ENCODE data around the gene ARHGEF18. TPM values are rescaled to one million over a fixed set of nuclear protein-coding genes. Genes with fewer than 3 reads are reported as not detected.

The ARHGEF18 gene
- total and polyA plus RNA-seq, 2 of the 13 experiments (the other 11 are each of a cell fraction or from before 2014, with no cell fraction given), result 4.2 to 17.5 TPM

DNA sequence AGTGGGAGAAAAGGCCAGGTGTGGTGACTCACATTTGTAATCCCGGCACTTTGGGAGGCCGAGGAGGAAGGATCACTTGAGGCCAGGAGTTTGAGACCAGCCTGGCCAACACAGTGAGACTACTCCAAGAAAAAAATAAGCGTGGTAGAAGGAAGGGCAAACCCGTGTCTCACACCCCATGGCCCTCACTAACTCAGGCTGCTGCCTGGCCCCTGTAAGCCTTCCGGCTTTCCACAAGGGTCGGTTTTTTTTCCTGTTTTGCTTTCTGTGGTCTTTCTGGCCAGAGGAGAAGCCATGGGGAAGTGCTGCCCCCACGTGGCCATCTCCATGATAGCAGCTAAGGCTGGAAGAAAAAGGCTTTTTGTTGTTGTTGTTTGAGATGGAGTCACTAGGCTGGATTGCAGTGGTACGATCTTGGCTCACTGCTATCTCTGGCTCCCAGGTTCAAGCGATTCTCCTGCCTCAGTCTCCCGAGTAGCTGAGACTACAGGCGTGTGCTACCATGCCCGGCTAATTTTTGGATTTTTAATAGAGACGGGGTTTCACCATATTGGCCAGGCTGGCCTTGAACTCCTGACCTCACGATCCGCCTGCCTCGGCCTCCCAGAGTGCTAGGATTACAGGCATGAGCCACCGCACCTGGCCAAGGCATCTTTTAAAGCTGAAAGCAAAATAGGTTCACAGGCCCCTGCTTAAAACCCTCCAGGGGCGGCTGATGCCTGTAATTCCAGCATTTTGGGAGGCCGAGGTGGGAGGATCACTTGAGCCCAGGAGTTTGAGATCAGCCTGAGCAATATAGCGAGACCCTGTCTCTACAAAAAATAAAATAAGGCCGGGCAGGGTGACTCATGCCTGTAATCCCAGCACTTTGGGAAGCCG, 7.5 kb upstream of the ARHGEF18 start:
- in situ Hi-C loops (cut with HindIII; ENCODE audit: extremely low pct_ligation_motif_present, low pct_unique_long_range_greater_than_20kb), result loop anchor here (5.0 to 10.0 kb wide), 2 partner anchors 194 to 236 kb away; no protein-coding TSS in a partner anchor
- peak overlapping the region; percentile 48 for H3K4me2 ChIP-seq (ENCODE audit: low read depth, low read length)
- H4K20me1 ChIP-seq (ENCODE audit: insufficient read depth, low read length), result no peaks in the 10 kb centered on the region
- H3K4me3 ChIP-seq (replicated peaks in 1 of 3; ENCODE audit: insufficient read depth in 1 of 3, low read depth in 2 of 3, low read length in 3 of 3), result peak overlapping the region in 1 of 3 experiments; percentile 32; a peak in 1 of 6 replicates
- ATAC-seq (peak; percentile 83), FAIRE-seq (peak; percentile 90), DNase-seq (ENCODE audit: low spot score) (peak; percentile 73)
- CTCF ChIA-PET (ENCODE audit: low intra/inter-chr PET ratio, low total read pairs), result interaction anchor here (1.1 to 4.1 kb wide), 5 partner anchors 40 to 239 kb away, joined by 3 to 32 read pairs (median 4); no protein-coding TSS in a partner anchor
- H3K9ac ChIP-seq (ENCODE audit: insufficient read depth, low read depth, low read length), result no peak overlapping the region
- POLR2A ChIA-PET, result no interaction called here
- peak overlapping the region; percentile 58 for H2AFZ ChIP-seq (ENCODE audit: low read length)
- H3K27ac ChIP-seq (ENCODE audit: extremely low read length, insufficient read depth, low read length), result no peak overlapping the region
- peaks cover under 1 to 9% of the 10 kb centered on the region in 2 experiments; a peak in 3 of 5 replicates for H3K27me3 ChIP-seq (ENCODE audit: control insufficient read depth in 1 of 2, insufficient read depth in 2 of 2, low read length in 2 of 2)
- intact Hi-C loops (cut with micrococcal nuclease; ENCODE audit: unreplicated experiment), result loop anchor here (1.0 to 5.0 kb wide), 3 partner anchors 144 to 239 kb away; no protein-coding TSS in a partner anchor
- no peaks in the 10 kb centered on the region for H3K79me2 ChIP-seq (ENCODE audit: insufficient read depth, low read length)
- WGBS (ENCODE audit: low lambda C conversion rate), result 15% methylated on average over 21 of the region's 22 CpGs
- no peaks in the 10 kb centered on the region for H3K9me3 ChIP-seq (ENCODE audit: low read length)
- no peaks in the 10 kb centered on the region for H3K36me3 ChIP-seq (replicated peaks in 1 of 2; ENCODE audit: control insufficient read depth in 1 of 2, insufficient read depth in 2 of 2, low read length in 2 of 2)
- H3K4me1 ChIP-seq (ENCODE audit: insufficient read depth, low read length), result peaks cover 35% of the 10 kb centered on the region
- BruUV-seq (replicated peaks), result no TSS peak
- TF ChIP-seq KDM3A (CRISPR knock-in tag; IDR thresholded peaks at IDR 0.05; ENCODE audit: low read depth) (0 out of 2 replicates have a peak, but pooled peaks have one; percentile 48), RXRB (CRISPR knock-in tag; IDR thresholded peaks at IDR 0.05; ENCODE audit: borderline replicate concordance) (peak; percentile 42; the same call in 1 of the 2 replicates), CEBPG (CRISPR knock-in tag; IDR thresholded peaks at IDR 0.05) (0 out of 2 replicates have a peak, but pooled peaks have one; percentile 15), CBFB (CRISPR knock-in tag; IDR thresholded peaks at IDR 0.05) (peak; percentile 27; the same call in 1 of the 2 replicates), NFKB2 (CRISPR knock-in tag; IDR thresholded peaks at IDR 0.05; ENCODE audit: borderline replicate concordance) (0 out of 2 replicates have a peak, but pooled peaks have one; percentile 45), ELF3 (CRISPR knock-in tag; IDR thresholded peaks at IDR 0.05) (peak; percentile 45; the same call in 1 of the 2 replicates), ZMYM3 (CRISPR knock-in tag; IDR thresholded peaks at IDR 0.05) (peak; percentile 71), BRCA1 (CRISPR knock-in tag; IDR thresholded peaks at IDR 0.05) (0 out of 2 replicates have a peak, but pooled peaks have one; percentile 39)
- TF ChIP-seq, protein P1, sequence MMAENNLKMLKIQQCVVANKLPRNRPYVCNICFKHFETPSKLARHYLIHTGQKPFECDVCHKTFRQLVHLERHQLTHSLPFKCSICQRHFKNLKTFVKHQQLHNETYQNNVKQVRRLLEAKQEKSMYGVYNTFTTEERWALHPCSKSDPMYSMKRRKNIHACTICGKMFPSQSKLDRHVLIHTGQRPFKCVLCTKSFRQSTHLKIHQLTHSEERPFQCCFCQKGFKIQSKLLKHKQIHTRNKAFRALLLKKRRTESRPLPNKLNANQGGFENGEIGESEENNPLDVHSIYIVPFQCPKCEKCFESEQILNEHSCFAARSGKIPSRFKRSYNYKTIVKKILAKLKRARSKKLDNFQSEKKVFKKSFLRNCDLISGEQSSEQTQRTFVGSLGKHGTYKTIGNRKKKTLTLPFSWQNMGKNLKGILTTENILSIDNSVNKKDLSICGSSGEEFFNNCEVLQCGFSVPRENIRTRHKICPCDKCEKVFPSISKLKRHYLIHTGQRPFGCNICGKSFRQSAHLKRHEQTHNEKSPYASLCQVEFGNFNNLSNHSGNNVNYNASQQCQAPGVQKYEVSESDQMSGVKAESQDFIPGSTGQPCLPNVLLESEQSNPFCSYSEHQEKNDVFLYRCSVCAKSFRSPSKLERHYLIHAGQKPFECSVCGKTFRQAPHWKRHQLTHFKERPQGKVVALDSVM (CRISPR knock-in tag; IDR thresholded peaks at IDR 0.05), result peak; percentile 97
- TF ChIP-seq, protein P2, sequence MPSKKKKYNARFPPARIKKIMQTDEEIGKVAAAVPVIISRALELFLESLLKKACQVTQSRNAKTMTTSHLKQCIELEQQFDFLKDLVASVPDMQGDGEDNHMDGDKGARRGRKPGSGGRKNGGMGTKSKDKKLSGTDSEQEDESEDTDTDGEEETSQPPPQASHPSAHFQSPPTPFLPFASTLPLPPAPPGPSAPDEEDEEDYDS (CRISPR knock-in tag; IDR thresholded peaks at IDR 0.05), result 0 out of 2 replicates have a peak, but pooled peaks have one; percentile 16
- TF ChIP-seq, protein P3, sequence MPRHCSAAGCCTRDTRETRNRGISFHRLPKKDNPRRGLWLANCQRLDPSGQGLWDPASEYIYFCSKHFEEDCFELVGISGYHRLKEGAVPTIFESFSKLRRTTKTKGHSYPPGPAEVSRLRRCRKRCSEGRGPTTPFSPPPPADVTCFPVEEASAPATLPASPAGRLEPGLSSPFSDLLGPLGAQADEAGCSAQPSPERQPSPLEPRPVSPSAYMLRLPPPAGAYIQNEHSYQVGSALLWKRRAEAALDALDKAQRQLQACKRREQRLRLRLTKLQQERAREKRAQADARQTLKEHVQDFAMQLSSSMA (CRISPR knock-in tag; IDR thresholded peaks at IDR 0.05), result no peak
- TF ChIP-seq, protein P4, sequence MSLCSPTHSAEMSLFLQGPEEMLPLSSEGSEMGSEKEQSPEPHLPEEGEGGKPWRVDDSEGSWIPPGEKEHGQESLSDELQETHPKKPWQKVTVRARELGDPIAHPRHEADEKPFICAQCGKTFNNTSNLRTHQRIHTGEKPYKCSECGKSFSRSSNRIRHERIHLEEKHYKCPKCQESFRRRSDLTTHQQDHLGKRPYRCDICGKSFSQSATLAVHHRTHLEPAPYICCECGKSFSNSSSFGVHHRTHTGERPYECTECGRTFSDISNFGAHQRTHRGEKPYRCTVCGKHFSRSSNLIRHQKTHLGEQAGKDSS (CRISPR knock-in tag; IDR thresholded peaks at IDR 0.05; ENCODE audit: borderline replicate concordance, low read depth), result no peak
- TF ChIP-seq, protein P5, sequence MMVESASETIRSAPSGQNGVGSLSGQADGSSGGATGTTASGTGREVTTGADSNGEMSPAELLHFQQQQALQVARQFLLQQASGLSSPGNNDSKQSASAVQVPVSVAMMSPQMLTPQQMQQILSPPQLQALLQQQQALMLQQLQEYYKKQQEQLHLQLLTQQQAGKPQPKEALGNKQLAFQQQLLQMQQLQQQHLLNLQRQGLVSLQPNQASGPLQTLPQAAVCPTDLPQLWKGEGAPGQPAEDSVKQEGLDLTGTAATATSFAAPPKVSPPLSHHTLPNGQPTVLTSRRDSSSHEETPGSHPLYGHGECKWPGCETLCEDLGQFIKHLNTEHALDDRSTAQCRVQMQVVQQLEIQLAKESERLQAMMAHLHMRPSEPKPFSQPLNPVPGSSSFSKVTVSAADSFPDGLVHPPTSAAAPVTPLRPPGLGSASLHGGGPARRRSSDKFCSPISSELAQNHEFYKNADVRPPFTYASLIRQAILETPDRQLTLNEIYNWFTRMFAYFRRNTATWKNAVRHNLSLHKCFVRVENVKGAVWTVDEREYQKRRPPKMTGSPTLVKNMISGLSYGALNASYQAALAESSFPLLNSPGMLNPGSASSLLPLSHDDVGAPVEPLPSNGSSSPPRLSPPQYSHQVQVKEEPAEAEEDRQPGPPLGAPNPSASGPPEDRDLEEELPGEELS (CRISPR knock-in tag; IDR thresholded peaks at IDR 0.05), result peak; percentile 45; the same call in 1 of the 2 replicates
- TF ChIP-seq, protein P6, sequence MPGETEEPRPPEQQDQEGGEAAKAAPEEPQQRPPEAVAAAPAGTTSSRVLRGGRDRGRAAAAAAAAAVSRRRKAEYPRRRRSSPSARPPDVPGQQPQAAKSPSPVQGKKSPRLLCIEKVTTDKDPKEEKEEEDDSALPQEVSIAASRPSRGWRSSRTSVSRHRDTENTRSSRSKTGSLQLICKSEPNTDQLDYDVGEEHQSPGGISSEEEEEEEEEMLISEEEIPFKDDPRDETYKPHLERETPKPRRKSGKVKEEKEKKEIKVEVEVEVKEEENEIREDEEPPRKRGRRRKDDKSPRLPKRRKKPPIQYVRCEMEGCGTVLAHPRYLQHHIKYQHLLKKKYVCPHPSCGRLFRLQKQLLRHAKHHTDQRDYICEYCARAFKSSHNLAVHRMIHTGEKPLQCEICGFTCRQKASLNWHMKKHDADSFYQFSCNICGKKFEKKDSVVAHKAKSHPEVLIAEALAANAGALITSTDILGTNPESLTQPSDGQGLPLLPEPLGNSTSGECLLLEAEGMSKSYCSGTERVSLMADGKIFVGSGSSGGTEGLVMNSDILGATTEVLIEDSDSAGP (CRISPR knock-in tag; IDR thresholded peaks at IDR 0.05; ENCODE audit: borderline replicate concordance), result peak; percentile 39; the same call in 1 of the 2 replicates

Measured in HepG2 (cell line).